ENCODE measurements around the gene ADRA2B. TPM values are rescaled to one million over a fixed set of nuclear protein-coding genes. Genes with fewer than 3 reads are reported as not detected.

Gene ADRA2B
- total RNA-seq, 1 experiment from 2014 or later = not detected

DNA sequence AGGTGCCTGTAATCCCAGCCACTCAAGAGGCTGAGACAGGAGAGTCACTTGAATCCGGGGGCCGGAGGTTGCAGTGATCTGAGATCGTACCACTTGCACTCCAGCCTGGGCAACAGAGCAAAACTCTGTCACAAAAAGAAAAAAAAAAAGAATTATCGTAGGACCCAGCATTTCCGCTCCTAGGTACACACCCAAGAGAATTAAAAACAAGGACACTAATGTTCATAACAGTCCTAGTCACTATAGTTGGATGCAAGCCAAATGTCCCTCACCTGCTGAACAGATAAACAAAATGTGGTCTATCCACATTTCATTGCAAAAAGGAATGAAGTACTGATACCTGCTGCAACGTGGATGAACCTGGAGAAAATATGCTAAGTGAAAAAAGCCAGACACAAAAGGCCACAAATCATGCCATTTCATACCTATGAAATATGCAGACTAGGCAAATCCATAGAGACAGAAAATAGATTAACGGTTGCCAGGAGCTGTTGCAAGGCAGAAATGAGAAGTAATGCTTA is 21.2 kb downstream of the ADRA2B start:
- Histone ChIP-seq H3K27ac (ENCODE audit: low read depth, low read length, poor library complexity, severe bottlenecking) (no peak overlapping the region), H3K36me3 (ENCODE audit: insufficient read depth, low read length, poor library complexity, severe bottlenecking) (no peaks in the 10 kb centered on the region), H3K4me3 (ENCODE audit: low read depth, low read length, poor library complexity, severe bottlenecking) (no peak overlapping the region), H3K4me1 (ENCODE audit: insufficient read depth, low read length, poor library complexity, severe bottlenecking) (no peaks in the 10 kb centered on the region), H3K9me3 (ENCODE audit: low read depth, low read length, poor library complexity, severe bottlenecking) (no peaks in the 10 kb centered on the region), H3K27me3 (replicated peaks; ENCODE audit: insufficient read depth, low read depth, low read length, poor library complexity) (no peaks in the 10 kb centered on the region)
- CTCF ChIA-PET = no interaction called here
- DNase-seq (ENCODE audit: low spot score) = no peak
- TF ChIP-seq, protein P1, sequence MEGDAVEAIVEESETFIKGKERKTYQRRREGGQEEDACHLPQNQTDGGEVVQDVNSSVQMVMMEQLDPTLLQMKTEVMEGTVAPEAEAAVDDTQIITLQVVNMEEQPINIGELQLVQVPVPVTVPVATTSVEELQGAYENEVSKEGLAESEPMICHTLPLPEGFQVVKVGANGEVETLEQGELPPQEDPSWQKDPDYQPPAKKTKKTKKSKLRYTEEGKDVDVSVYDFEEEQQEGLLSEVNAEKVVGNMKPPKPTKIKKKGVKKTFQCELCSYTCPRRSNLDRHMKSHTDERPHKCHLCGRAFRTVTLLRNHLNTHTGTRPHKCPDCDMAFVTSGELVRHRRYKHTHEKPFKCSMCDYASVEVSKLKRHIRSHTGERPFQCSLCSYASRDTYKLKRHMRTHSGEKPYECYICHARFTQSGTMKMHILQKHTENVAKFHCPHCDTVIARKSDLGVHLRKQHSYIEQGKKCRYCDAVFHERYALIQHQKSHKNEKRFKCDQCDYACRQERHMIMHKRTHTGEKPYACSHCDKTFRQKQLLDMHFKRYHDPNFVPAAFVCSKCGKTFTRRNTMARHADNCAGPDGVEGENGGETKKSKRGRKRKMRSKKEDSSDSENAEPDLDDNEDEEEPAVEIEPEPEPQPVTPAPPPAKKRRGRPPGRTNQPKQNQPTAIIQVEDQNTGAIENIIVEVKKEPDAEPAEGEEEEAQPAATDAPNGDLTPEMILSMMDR (conservative IDR thresholded peaks at IDR 0.05; ENCODE audit: low read depth, low read length) = no peak
- TF ChIP-seq EZH2 (IDR thresholded peaks at IDR 0.05; ENCODE audit: borderline replicate concordance, low read depth, low read length, poor library complexity, severe bottlenecking) = no peak
- POLR2A ChIA-PET (ENCODE audit: low non-redundant PET) = no interaction called here
- BruUV-seq (replicated peaks) = no TSS peak
- intact Hi-C loops (cut with micrococcal nuclease; ENCODE audit: unreplicated experiment) = no loop called here

DNA sequence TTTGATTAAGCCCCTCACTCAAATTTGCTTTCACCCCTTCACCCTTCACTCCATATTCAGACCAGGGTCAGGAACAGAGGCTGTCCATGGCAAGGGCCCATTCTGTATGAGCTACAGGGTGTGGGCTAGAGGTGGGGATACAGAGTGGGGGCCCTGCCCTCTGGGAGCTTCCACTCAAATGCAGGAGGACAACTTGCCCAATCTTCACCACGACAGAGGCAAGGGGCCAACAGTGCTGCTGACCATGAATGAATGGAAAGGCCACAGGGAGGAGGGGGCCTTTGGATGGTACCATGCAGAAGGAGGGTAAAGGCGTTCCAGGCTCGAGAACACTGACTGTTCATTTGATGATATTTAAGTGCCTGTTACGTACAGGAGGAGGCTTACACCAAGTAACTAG is 22.8 kb downstream of the ADRA2B start:
- no TSS peak for BruUV-seq (replicated peaks)
- Histone ChIP-seq H3K4me1 (ENCODE audit: insufficient read depth, low read length, poor library complexity, severe bottlenecking) (no peaks in the 10 kb centered on the region), H3K36me3 (ENCODE audit: insufficient read depth, low read length, poor library complexity, severe bottlenecking) (no peaks in the 10 kb centered on the region), H3K9me3 (ENCODE audit: low read depth, low read length, poor library complexity, severe bottlenecking) (no peaks in the 10 kb centered on the region), H3K27me3 (replicated peaks; ENCODE audit: insufficient read depth, low read depth, low read length, poor library complexity) (no peaks in the 10 kb centered on the region), H3K4me3 (ENCODE audit: low read depth, low read length, poor library complexity, severe bottlenecking) (no peak overlapping the region), H3K27ac (ENCODE audit: low read depth, low read length, poor library complexity, severe bottlenecking) (no peak overlapping the region)
- intact Hi-C loops (cut with micrococcal nuclease; ENCODE audit: unreplicated experiment) = no loop called here
- CTCF ChIA-PET = no interaction called here
- no peak for DNase-seq (ENCODE audit: low spot score)
- TF ChIP-seq, protein P1 (conservative IDR thresholded peaks at IDR 0.05; ENCODE audit: low read depth, low read length) = no peak
- no peak for TF ChIP-seq EZH2 (IDR thresholded peaks at IDR 0.05; ENCODE audit: borderline replicate concordance, low read depth, low read length, poor library complexity, severe bottlenecking)
- POLR2A ChIA-PET (ENCODE audit: low non-redundant PET) = no interaction called here

DNA sequence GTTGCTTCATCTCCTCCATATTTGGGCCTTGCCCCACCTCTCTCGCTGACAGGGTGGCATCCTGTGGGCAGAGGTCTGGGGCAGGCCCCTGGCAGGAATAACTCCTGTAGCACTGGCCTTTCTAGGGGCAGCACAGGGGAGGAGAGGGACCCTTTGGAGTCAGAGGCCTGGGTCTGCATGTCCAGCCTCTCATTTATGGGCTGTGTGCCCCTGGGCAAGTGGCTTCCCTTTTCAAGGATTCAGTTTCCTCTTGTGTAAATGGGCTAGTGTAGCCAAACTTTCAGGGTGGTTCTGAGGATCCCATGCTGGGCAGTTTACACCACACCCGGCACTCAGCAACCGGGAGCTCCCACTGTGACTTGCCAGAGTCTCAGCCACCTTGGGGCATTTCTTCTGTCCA is 23.4 kb downstream of the ADRA2B start:
- intact Hi-C loops (cut with micrococcal nuclease; ENCODE audit: unreplicated experiment) = no loop called here
- no peaks in the 10 kb centered on the region for H3K27me3 ChIP-seq (replicated peaks; ENCODE audit: insufficient read depth, low read depth, low read length, poor library complexity)
- H3K27ac ChIP-seq (ENCODE audit: low read depth, low read length, poor library complexity, severe bottlenecking) = no peak overlapping the region
- no peaks in the 10 kb centered on the region for H3K36me3 ChIP-seq (ENCODE audit: insufficient read depth, low read length, poor library complexity, severe bottlenecking)
- H3K4me1 ChIP-seq (ENCODE audit: insufficient read depth, low read length, poor library complexity, severe bottlenecking) = no peaks in the 10 kb centered on the region
- no peak overlapping the region for H3K4me3 ChIP-seq (ENCODE audit: low read depth, low read length, poor library complexity, severe bottlenecking)
- DNase-seq (ENCODE audit: low spot score) = no peak
- TF ChIP-seq EZH2 (IDR thresholded peaks at IDR 0.05; ENCODE audit: borderline replicate concordance, low read depth, low read length, poor library complexity, severe bottlenecking) = no peak
- TF ChIP-seq, protein P1 (conservative IDR thresholded peaks at IDR 0.05; ENCODE audit: low read depth, low read length) = no peak
- no peaks in the 10 kb centered on the region for H3K9me3 ChIP-seq (ENCODE audit: low read depth, low read length, poor library complexity, severe bottlenecking)
- no TSS peak for BruUV-seq (replicated peaks)
- ChIA-PET POLR2A (ENCODE audit: low non-redundant PET) (no interaction called here), CTCF (no interaction called here)
